Chondrocyte (in vitro differentiated cells): Measurements from ENCODE around the gene ZNF699. TPM values are rescaled to one million over a fixed set of nuclear protein-coding genes. Genes with fewer than 3 reads are reported as not detected.
"Not testable (repeated sequence)": the region's sequence is repeated elsewhere in the genome, so short reads cannot be mapped to it uniquely, and the experiment has no call there.

Source experiments
- DNase-seq: peaks from one replicate; pipeline ENCODE4 v3.0.0; 2021; ENCODE audit warnings: mixed read lengths, low spot score
- H3K27ac Mint-ChIP-seq: one replicate; pipeline ENCODE4 v1.8.0; 2021; ENCODE audit warnings: mild to moderate bottlenecking, moderate library complexity, mixed read lengths; ENCODE audit not compliant: unreplicated experiment
- H3K27me3 Mint-ChIP-seq: 2 replicates; pipeline ENCODE4 v1.8.0; 2021; ENCODE audit warnings: low read depth, mixed read lengths
- H3K36me3 Mint-ChIP-seq: 2 replicates; pipeline ENCODE4 v1.8.0; 2021; ENCODE audit warnings: low read depth, mixed read lengths
- H3K4me1 Mint-ChIP-seq: 2 replicates; pipeline ENCODE4 v1.8.0; 2021; ENCODE audit warnings: low read depth, mild to moderate bottlenecking, mixed read lengths
- H3K4me3 Mint-ChIP-seq: one replicate; pipeline ENCODE4 v1.8.0; 2021; ENCODE audit warnings: mild to moderate bottlenecking, moderate library complexity, mixed read lengths; ENCODE audit not compliant: unreplicated experiment
- H3K9me3 Mint-ChIP-seq: 2 replicates; pipeline ENCODE4 v1.8.0; 2021; ENCODE audit warnings: low read depth, mixed read lengths
- CTCF ChIP-seq: fragments of 200-600 bp; sonication (generic); IDR thresholded peaks from 2 replicates; pipeline ENCODE4 v1.5.0; 2021; ENCODE audit warnings: antibody characterized with exemption, mild to moderate bottlenecking, moderate library complexity
- total RNA-seq: library from RNA; stranded (reverse); gene quantifications from 3 replicates; pipeline ENCODE4 v1.2.1, GENCODE V29; 2021

ZNF699 gene
- total RNA-seq, 1 donor from 2014 or later = 10.5 TPM

GRCh38 chr19:9289231-9289884 is 20.3 kb downstream of the ZNF699 start:
- TF ChIP-seq CTCF = no peak
- peaks cover 58% of the 10 kb centered on the region for H3K9me3 Mint-ChIP-seq
- H3K36me3 Mint-ChIP-seq = peaks cover 53% of the 10 kb centered on the region
- DNase-seq = no peak
- no peaks in the 10 kb centered on the region for H3K4me1 Mint-ChIP-seq
- H3K4me3 Mint-ChIP-seq = no peak overlapping the region
- no peaks in the 10 kb centered on the region for H3K27me3 Mint-ChIP-seq
- H3K27ac Mint-ChIP-seq = no peak overlapping the region

- H3K4me1 Mint-ChIP-seq, DNase-seq, H3K4me3 Mint-ChIP-seq, H3K27ac Mint-ChIP-seq, H3K27me3 Mint-ChIP-seq: not testable (repeated sequence)
- Mint-ChIP-seq H3K36me3 (peaks cover 16% of the 10 kb centered on the region), H3K9me3 (peaks cover 64% of the 10 kb centered on the region)
Measured at GRCh38 chr19:9283485-9283884, 26.2 kb downstream of the ZNF699 start.

GRCh38 chr19:9251236-9251635 is 58.4 kb downstream of the ZNF699 start:
- H3K27me3 Mint-ChIP-seq = no peaks in the 10 kb centered on the region
- DNase-seq = no peak
- H3K4me1 Mint-ChIP-seq = no peaks in the 10 kb centered on the region
- peaks cover 47% of the 10 kb centered on the region for H3K9me3 Mint-ChIP-seq
- H3K36me3 Mint-ChIP-seq = peaks cover 2% of the 10 kb centered on the region
- H3K4me3 Mint-ChIP-seq = no peak overlapping the region
- TF ChIP-seq CTCF = no peak
- H3K27ac Mint-ChIP-seq = no peak overlapping the region

GRCh38 chr19:9250630-9251029 is 59.0 kb downstream of the ZNF699 start, which contains the start of gene OR7E24:
Gene OR7E24, plus strand, starts transcription at chr19:9250930. Its CDS starts 114 bp downstream, at chr19:9251044.
- no peak for TF ChIP-seq CTCF
- Mint-ChIP-seq H3K27me3 (no peaks in the 10 kb centered on the region), H3K4me3 (no peak within 1 kb of the TSS), H3K4me1 (no peaks in the 10 kb centered on the region), H3K9me3 (peaks cover 47% of the 10 kb centered on the region), H3K36me3 (peaks cover 2% of the 10 kb centered on the region), H3K27ac (no peak within 1 kb of the TSS)
- DNase-seq = no peak

Other genes starting within 250 kb of the ZNF699 start
- not detected in 3 replicates for gene OR1M1, start 222.8 kb downstream of the ZNF699 start, total RNA-seq
- gene OR7G2, start 202.4 kb downstream of the ZNF699 start, total RNA-seq = not detected in 3 replicates
- gene OR7G1, start 194.1 kb downstream of the ZNF699 start, total RNA-seq = not detected in 3 replicates
- not detected in 3 replicates for gene OR7G3, start 182.9 kb downstream of the ZNF699 start, total RNA-seq
- 21.6 to 23.0 TPM (median 22.0 TPM) in 3 replicates for gene ZNF317, start 169.4 kb downstream of the ZNF699 start, total RNA-seq
- gene OR7D2, start 130.9 kb downstream of the ZNF699 start, total RNA-seq = 0.33 to 0.70 TPM (median 0.60 TPM) in 3 replicates
- not detected in 3 replicates for gene OR7D4, start 90.2 kb downstream of the ZNF699 start, total RNA-seq
- gene OR7E24, start 58.9 kb downstream of the ZNF699 start, total RNA-seq = not detected in 3 replicates
- gene ZNF559, start 14.3 kb upstream of the ZNF699 start, total RNA-seq = 9.9 to 16.6 TPM (median 10.8 TPM) in 3 replicates
- gene ZNF177, start 53.2 kb upstream of the ZNF699 start, total RNA-seq = 3.7 to 8.5 TPM (median 4.4 TPM) in 3 replicates
- gene ZNF266, start 125.7 kb upstream of the ZNF699 start, total RNA-seq = 12.7 to 21.0 TPM (median 13.0 TPM) in 3 replicates
- gene ZNF560, start 188.8 kb upstream of the ZNF699 start, total RNA-seq = not detected in 3 replicates
- gene ZNF426, start 228.8 kb upstream of the ZNF699 start, total RNA-seq = 15.7 to 21.7 TPM (median 17.0 TPM) in 3 replicates